HG03025 (cell line): ENCODE measurements around the gene DDX46.

Experiments used
- ATAC-seq: cut with Tn5 transposase; IDR thresholded peaks from one replicate; pipeline ENCODE4 v1.9.1; 2021; ENCODE audit warnings: mild to moderate bottlenecking, moderate library complexity; ENCODE audit not compliant: unreplicated experiment, low FRiP score

Gene DDX46

GRCh38 chr5:134777366-134777765 is 18.8 kb downstream of the DDX46 start:
- ATAC-seq, result no peak

DNA sequence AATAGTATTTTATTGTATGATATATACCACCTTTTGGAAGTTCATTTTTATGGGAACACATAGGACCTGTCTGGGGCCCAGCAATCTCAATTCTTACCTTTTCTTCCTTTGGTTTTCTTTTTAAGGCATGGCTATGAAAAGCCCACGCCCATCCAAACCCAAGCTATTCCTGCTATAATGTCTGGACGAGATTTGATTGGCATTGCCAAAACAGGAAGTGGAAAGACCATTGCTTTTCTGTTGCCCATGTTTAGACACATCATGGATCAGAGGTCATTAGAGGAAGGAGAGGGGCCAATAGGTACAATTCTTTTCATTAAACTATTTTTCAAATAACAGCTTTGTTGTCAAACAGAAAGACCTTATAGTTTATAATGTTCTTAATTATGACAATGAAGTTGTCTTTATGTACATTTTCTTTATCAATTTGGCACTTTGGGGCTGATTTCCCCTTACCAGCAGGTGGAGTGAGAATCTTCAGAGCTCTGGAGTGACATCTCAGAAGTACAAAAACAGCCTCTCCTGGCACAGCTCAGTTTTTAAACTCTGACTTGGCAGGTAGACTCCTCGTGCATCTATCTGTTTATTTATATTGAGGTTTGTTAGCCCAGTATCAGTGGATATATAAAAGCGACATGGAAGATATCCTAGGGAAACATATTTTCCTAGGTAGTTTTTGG is 25.8 kb downstream of the DDX46 start:
- ATAC-seq, result no peak

- ATAC-seq, result no peak
These were observed 26.5 kb downstream of the DDX46 start for GRCh38 chr5:134784946-134785620.

- no peak for ATAC-seq
These were observed 29.1 kb downstream of the DDX46 start for GRCh38 chr5:134787692-134788091.

GRCh38 chr5:134791580-134791979 is 33.0 kb downstream of the DDX46 start:
- no peak for ATAC-seq

GRCh38 chr5:134792286-134792685 is 33.7 kb downstream of the DDX46 start:
- no peak for ATAC-seq

- ATAC-seq, result no peak
These were observed 34.5 kb downstream of the DDX46 start for GRCh38 chr5:134793111-134793510.

GRCh38 chr5:134794082-134794481 is 35.5 kb downstream of the DDX46 start:
- ATAC-seq, result no peak

DNA sequence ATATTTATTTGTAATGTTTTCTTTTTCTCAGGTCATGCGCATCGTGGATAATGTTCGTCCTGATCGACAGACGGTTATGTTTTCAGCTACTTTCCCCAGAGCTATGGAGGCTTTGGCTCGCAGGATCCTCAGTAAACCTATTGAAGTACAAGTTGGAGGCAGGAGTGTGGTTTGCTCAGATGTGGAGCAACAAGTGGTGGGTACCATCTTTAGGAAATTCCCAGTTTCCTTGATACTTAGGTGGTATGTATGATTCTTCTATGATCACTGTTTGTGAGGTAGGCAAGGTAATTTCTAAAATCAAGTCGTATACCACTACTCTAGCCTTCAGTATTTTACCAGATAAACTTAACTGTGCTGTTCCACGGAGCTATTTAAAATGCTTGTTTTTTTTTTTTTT is 36.2 kb downstream of the DDX46 start:
- ATAC-seq, result no peak

GRCh38 chr5:134798468-134798867 is 39.9 kb downstream of the DDX46 start:
- no peak for ATAC-seq

DNA sequence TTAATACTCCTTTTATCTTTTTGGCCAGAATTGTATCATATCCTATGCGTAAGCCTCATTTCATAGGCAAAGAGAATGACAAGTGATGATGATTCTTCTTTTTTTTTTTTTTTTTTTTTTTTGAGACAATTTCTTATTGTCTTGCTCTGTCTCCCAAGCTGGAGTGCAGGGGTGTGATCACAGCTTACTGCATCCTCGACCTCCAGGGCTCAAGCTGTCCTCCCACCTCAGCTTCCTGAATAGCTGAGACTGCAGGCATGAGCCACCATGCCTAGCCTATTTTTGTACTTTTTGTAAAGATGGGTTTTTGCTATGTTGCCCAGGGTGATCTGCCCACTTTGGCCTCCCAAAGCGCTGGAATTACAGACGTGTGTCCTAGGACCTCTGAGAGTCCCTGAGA is 45.2 kb downstream of the DDX46 start:
- no peak for ATAC-seq

DNA sequence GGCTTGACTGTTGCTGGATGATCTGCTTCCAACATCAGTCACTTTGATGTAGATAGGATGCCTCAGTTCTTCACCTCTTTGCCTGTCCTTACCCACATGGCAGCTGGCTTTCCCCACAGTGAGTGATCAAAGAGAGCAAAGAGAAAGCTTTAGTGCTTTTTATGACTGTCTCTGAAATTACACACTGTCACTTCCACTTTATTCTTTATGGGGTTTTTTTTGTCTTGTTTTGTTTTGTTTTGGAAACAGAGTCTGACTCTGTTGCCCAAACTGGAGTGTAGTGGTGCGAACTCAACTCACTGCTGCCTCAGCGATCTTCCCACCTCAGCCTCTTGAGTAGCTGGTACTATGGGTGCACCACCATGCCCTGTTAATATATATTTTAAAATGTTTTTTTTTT is 54.8 kb downstream of the DDX46 start:
- no peak for ATAC-seq

DNA sequence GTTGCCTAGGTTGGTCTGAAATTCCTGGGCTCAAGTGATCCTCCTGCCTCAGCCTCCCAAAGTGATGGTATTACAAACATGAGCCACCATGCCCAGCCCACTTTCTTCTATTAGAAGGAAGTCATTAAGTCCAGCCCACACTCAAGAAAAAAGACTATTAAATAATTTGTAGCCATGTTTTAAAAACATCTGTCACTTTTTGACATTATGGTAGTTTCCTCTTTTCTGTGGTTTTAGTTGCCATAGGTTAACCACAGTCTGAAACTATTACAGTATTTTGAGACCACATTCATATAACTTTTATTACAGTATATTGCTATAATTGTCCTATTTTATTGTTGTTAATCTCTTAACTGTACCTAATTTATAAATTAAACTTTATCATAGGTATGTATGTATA is 55.2 kb downstream of the DDX46 start:
- no peak for ATAC-seq

DNA sequence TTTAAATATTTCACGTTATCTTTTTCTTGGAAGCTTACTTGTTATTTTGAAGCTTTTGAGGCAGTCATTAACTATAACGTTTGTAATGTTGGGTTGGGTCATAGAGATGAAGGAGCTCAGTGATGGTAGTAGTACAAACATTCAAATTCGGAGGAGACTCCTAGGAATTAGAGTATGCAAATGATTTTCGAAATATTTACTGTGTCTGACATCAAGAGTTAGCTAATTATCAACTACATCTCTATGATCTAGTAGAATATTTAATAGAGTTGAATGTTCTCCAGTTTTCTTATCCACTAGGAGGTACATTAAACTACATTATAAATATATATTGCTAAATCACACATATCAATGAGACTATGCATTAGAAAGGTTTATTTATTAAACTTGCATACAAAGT is 58.4 kb downstream of the DDX46 start:
- ATAC-seq, result no peak

- ATAC-seq, result no peak
These were observed 60.2 kb downstream of the DDX46 start for GRCh38 chr5:134818776-134819175.

GRCh38 chr5:134819407-134819963 is 60.9 kb downstream of the DDX46 start:
- ATAC-seq, result no peak

GRCh38 chr5:134821841-134822240 is 63.3 kb downstream of the DDX46 start:
- no peak for ATAC-seq

DNA sequence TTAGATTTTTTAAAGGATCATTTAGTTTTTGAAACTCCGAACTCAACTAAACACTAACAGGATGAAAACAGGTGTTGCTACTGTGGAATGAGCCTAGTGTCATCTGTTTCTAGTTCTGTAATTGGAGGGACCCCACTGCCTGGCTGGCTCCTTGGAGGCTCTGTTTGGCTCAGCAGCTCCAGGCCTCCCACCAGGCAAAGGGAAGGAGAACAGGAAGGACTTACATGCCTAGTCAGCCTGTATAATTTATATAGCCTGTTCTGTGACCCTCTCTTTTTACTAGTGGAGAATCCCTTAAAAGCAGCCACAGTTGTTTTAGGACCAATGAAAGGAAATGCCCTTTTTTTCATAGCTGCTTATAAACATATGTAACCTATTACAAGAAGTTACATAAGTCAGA is 66.1 kb downstream of the DDX46 start:
- no peak for ATAC-seq

GRCh38 chr5:134825212-134825611 is 66.6 kb downstream of the DDX46 start:
- ATAC-seq, result no peak

DNA sequence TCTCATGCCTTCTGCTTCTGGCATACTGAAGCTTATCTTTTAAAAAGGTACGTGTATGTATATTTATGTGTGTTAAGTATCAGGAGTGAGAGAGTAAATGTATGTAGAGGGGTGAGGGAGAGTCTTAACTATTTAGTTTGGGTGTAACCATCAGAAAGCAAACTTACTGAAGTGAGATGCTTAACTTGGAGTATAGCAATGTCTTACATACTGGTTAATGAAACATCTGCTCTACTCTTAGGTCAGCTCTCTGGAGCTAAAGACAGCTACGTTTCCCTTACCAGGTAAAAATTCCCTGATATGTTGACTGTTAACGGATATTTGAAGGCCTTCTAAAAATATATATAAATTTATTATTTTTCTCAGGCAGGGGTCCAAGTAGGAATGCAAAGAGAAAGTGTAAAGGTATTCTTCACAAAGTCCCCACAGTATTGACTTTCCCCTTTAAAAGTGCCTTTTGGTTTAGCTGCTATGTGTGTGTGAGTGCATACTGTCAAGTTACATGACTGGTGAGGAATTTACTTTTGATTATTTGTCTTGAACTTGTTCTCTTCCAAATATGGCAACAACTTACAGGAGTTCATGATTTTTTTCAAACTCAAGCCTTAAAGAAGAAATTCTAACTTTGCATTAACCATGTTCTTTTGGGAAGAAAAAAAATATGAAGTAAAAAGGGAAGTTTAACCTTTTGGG is 74.9 kb downstream of the DDX46 start:
- no peak for ATAC-seq

DNA sequence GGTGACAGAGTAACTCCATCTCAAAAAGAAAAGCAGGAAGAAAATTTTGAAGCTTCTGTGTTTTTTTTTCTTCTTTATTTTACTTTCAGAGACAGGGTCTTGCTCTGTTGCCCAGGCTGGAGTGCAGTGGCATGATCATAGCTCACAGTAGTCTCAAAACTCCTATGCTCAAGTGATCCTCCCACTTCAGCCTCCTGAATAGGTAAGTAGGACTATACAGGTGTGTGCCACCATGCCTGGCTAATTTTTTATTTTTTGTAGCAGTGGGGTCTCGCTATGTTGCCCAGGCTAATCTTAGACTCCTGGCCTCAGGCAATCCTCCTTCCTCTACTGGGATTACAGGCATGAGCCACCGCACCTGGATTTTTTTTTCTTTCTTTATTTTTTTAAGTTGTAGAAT is 77.0 kb downstream of the DDX46 start:
- ATAC-seq, result no peak
